ENCODE data around the gene EFCAB7. TPM values are rescaled to one million over a fixed set of nuclear protein-coding genes. Genes with fewer than 3 reads are reported as not detected.

The EFCAB7 gene
- total and polyA plus RNA-seq, 2 of the 8 experiments (the other 6 are each of a cell fraction or from before 2014, with no cell fraction given), result 1.1 to 3.1 TPM

DNA sequence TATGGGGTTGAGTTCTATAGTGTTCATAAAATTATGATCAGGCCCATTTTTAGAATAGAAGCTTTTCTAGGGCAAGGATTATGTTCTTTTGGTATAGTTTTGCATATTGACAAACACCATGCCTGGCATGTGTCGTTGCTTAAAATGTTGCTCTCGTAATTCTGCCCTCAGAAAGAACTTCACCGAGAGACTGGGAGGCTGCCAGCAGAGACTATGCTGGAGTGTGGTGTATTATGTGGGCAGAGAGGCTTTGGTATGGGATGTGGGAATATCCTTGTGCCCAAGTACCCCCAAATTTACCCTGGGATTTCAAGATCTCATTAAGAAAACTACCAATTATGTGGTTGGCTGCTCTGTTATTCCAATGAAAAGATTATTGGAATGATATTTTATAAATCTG, 97.8 kb downstream of the EFCAB7 start:
- H4K5ac ChIP-seq (ENCODE audit: insufficient read length, low read depth, low read length), result no peak overlapping the region
- no peak for DNase-seq (ENCODE audit: low read depth in 1 of 2, low spot score in 2 of 2)
- H3K79me2 ChIP-seq (ENCODE audit: control insufficient read depth in 1 of 2, insufficient read depth in 2 of 2, low read length in 2 of 2), result no peaks in the 10 kb centered on the region
- 99% methylated on average over 3 of the region's 3 CpGs; no CpG with 5 or more reads in 1 of the 2 experiments for WGBS, 2 experiments (ENCODE audit: extremely low coverage in 1 of 2, insufficient coverage in 1 of 2, insufficient read length in 1 of 2, insufficient replicate concordance in 2 of 2, low coverage in 1 of 2, low lambda C conversion rate in 2 of 2, missing lambda C conversion rate in 1 of 2)
- CTCF ChIA-PET (ENCODE audit: partially characterized antibody), result interaction anchor here (0.8 to 1.4 kb wide), 4 partner anchors 20 to 621 kb away, joined by 3 to 6 read pairs (median 3); no protein-coding TSS in a partner anchor
- H2BK120ac ChIP-seq (replicated peaks; ENCODE audit: low read depth, low read length), result no peak overlapping the region
- H3K56ac ChIP-seq (replicated peaks; ENCODE audit: insufficient read length, low read depth, low read length), result no peak overlapping the region
- no peaks in the 10 kb centered on the region for H3K27me3 ChIP-seq (replicated peaks in 1 of 4; ENCODE audit: control insufficient read depth in 3 of 4, extremely low read depth in 1 of 4, insufficient read depth in 3 of 4, low read length in 3 of 4)
- H3K36me3 ChIP-seq (ENCODE audit: control insufficient read depth in 2 of 4, insufficient read depth in 4 of 4, low read length in 3 of 4), result no peaks in the 10 kb centered on the region
- H2BK20ac ChIP-seq (ENCODE audit: low read length), result no peak overlapping the region
- no peaks in the 10 kb centered on the region for H4K20me1 ChIP-seq (replicated peaks in 1 of 2; ENCODE audit: control insufficient read depth in 1 of 2, insufficient read depth in 2 of 2, low read length in 2 of 2)
- H3K4me2 ChIP-seq (ENCODE audit: insufficient read depth in 1 of 2, low read depth in 2 of 2, low read length in 2 of 2), result no peak overlapping the region
- H3K4ac ChIP-seq (replicated peaks; ENCODE audit: insufficient read length, low read depth, low read length), result no peak overlapping the region
- H3K9me3 ChIP-seq (ENCODE audit: insufficient read depth in 2 of 2, low read depth in 1 of 2, low read length in 1 of 2), result no peaks in the 10 kb centered on the region
- H3K79me1 ChIP-seq (ENCODE audit: low read depth, low read length), result peaks cover 2% of the 10 kb centered on the region
- H4K8ac ChIP-seq (ENCODE audit: extremely low read depth, insufficient read depth, low read length), result no peak overlapping the region
- H2AFZ ChIP-seq (ENCODE audit: low read length), result no peak overlapping the region
- peaks cover 0 to 3% (median 0%) of the 10 kb centered on the region in 4 experiments; a peak in 2 of 7 replicates for H3K4me1 ChIP-seq (replicated peaks in 1 of 4; ENCODE audit: control insufficient read depth in 3 of 4, insufficient read depth in 4 of 4, low read length in 3 of 4)
- no peak overlapping the region for H4K91ac ChIP-seq (replicated peaks; ENCODE audit: insufficient read length, low read length)
- H3K14ac ChIP-seq (ENCODE audit: insufficient read length), result no peak overlapping the region
- no peak overlapping the region for H3K9ac ChIP-seq (replicated peaks in 1 of 4; ENCODE audit: extremely low read depth in 1 of 4, low read depth in 3 of 4, low read length in 3 of 4)
- no peaks in the 10 kb centered on the region for H3K23me2 ChIP-seq (ENCODE audit: low read depth, low read length)
- no peak overlapping the region for H2BK5ac ChIP-seq (ENCODE audit: low read depth, low read length)
- H2BK12ac ChIP-seq (ENCODE audit: low read depth, low read length), result no peak overlapping the region
- POLR2A ChIA-PET (ENCODE audit: partially characterized antibody), result no interaction called here
- no peak overlapping the region for H3K4me3 ChIP-seq (ENCODE audit: extremely low read depth in 1 of 4, insufficient read depth in 2 of 4, low read depth in 3 of 4, low read length in 4 of 4)
- H3K18ac ChIP-seq (ENCODE audit: extremely low read depth, low read length), result no peak overlapping the region
- H3K27ac ChIP-seq (ENCODE audit: low read depth, low read length), result no peak overlapping the region
- FAIRE-seq, result no peak
- no peak overlapping the region for H2AK5ac ChIP-seq (ENCODE audit: low read depth, low read length)
- no peak overlapping the region for H3K23ac ChIP-seq (ENCODE audit: insufficient read length)
- no peak overlapping the region for H2BK15ac ChIP-seq (ENCODE audit: low read length)
- TF ChIP-seq E2F6 (IDR thresholded peaks at IDR 0.05) (no peak), YY1 (IDR thresholded peaks at IDR 0.05; ENCODE audit: low read depth, low read length) (no peak), TCF12 (IDR thresholded peaks at IDR 0.05; ENCODE audit: low read depth, low read length) (no peak), BCL11A (IDR thresholded peaks at IDR 0.05; ENCODE audit: low read depth in 2 of 2, low read length in 2 of 2) (no peak), GABPA (IDR thresholded peaks at IDR 0.05; ENCODE audit: borderline replicate concordance, insufficient read depth, low read length) (no peak), HDAC2 (IDR thresholded peaks at IDR 0.05; ENCODE audit: borderline replicate concordance in 1 of 2, low read depth in 2 of 2, low read length in 2 of 2) (no peak), BACH1 (IDR thresholded peaks at IDR 0.05; ENCODE audit: low read length) (no peak), KDM1A (IDR thresholded peaks at IDR 0.05; ENCODE audit: borderline replicate concordance, low read length) (no peak), EZH2 (IDR thresholded peaks at IDR 0.05; ENCODE audit: low read depth, low read length, severe bottlenecking) (no peak), BRCA1 (IDR thresholded peaks at IDR 0.05; ENCODE audit: low read depth, low read length) (no peak), RAD21 (IDR thresholded peaks at IDR 0.05 in 1 of 2, conservative IDR thresholded peaks at IDR 0.05 in 1 of 2; ENCODE audit: low read depth in 2 of 2, low read length in 2 of 2) (no peak), EP300 (IDR thresholded peaks at IDR 0.05; ENCODE audit: borderline replicate concordance in 1 of 2, low read depth in 2 of 2, low read length in 2 of 2) (no peak), NANOG (IDR thresholded peaks at IDR 0.05; ENCODE audit: insufficient read depth, low read depth, low read length, poor library complexity, severe bottlenecking) (no peak)

All from H1 (cell line).